ENCODE results near the gene CAMLG.

DNA sequence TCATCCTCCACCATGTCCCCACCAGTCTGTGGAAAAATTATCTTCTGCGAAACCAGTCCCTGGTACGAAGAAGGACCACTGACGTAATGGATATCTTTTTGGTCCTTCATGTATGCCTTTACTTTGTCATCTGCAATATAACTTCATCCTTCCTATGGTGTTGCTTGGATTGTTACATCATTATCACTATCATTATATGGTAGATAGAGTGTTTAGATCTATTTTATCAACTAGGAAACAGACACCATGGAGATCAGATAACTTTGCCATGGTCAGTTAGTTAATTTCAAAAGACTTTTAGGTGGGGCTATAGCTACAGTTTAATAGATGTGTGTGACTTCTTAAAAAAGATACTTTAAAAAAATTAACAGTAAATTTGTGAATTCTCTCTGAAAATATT lies 23.8 kb upstream of the CAMLG start:
- no peak for TF ChIP-seq GPBP1L1 (CRISPR knock-in tag; IDR thresholded peaks at IDR 0.05)
- no peak for TF ChIP-seq ZSCAN22 (CRISPR knock-in tag; IDR thresholded peaks at IDR 0.05)
- TF ChIP-seq DNMT3B (CRISPR knock-in tag; conservative IDR thresholded peaks at IDR 0.05) = no peak
- TF ChIP-seq, protein P1, sequence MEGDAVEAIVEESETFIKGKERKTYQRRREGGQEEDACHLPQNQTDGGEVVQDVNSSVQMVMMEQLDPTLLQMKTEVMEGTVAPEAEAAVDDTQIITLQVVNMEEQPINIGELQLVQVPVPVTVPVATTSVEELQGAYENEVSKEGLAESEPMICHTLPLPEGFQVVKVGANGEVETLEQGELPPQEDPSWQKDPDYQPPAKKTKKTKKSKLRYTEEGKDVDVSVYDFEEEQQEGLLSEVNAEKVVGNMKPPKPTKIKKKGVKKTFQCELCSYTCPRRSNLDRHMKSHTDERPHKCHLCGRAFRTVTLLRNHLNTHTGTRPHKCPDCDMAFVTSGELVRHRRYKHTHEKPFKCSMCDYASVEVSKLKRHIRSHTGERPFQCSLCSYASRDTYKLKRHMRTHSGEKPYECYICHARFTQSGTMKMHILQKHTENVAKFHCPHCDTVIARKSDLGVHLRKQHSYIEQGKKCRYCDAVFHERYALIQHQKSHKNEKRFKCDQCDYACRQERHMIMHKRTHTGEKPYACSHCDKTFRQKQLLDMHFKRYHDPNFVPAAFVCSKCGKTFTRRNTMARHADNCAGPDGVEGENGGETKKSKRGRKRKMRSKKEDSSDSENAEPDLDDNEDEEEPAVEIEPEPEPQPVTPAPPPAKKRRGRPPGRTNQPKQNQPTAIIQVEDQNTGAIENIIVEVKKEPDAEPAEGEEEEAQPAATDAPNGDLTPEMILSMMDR (CRISPR knock-in tag; IDR thresholded peaks at IDR 0.05) = no peak
- TF ChIP-seq POLR2A (IDR thresholded peaks at IDR 0.05; ENCODE audit: insufficient read depth in 1 of 2, low read depth in 2 of 2, low read length in 2 of 2) = no peak
- no peak for TF ChIP-seq KLF13 (CRISPR knock-in tag; IDR thresholded peaks at IDR 0.05)
- no peak for TF ChIP-seq CEBPB (IDR thresholded peaks at IDR 0.05; ENCODE audit: borderline replicate concordance, low read depth, low read length)
- TF ChIP-seq YY1 (IDR thresholded peaks at IDR 0.05; ENCODE audit: insufficient read depth, insufficient replicate concordance, low read depth, low read length) = no peak
- no peak for TF ChIP-seq KDM5A (IDR thresholded peaks at IDR 0.05; ENCODE audit: borderline replicate concordance, low read length)
- TF ChIP-seq BRF2 (CRISPR knock-in tag; IDR thresholded peaks at IDR 0.05) = no peak
